Progenitor cell of endocrine pancreas (in vitro differentiated cells): ENCODE results near the gene GRIA4. TPM values are rescaled to one million over a fixed set of nuclear protein-coding genes. Genes with fewer than 3 reads are reported as not detected.

Source experiments
- DNase-seq: peaks from one replicate; pipeline ENCODE4 v3.0.0; 2021; ENCODE audit warnings: low spot score; ENCODE audit not compliant: unreplicated experiment
- H3K27ac Mint-ChIP-seq: 2 replicates; pipeline ENCODE4 v1.8.0; 2021; ENCODE audit warnings: mild to moderate bottlenecking, moderate library complexity, mixed read lengths
- H3K27me3 Mint-ChIP-seq: 2 replicates; pipeline ENCODE4 v1.8.0; 2021; ENCODE audit warnings: mixed read lengths
- H3K36me3 Mint-ChIP-seq: 2 replicates; pipeline ENCODE4 v1.8.0; 2022; ENCODE audit warnings: mixed read lengths; ENCODE audit not compliant: insufficient read depth
- H3K4me1 Mint-ChIP-seq: 2 replicates; pipeline ENCODE4 v1.8.0; 2021; ENCODE audit warnings: low read depth, mixed read lengths
- H3K4me3 Mint-ChIP-seq: 2 replicates; pipeline ENCODE4 v1.8.0; 2021; ENCODE audit warnings: low read depth, mild to moderate bottlenecking, moderate library complexity, mixed read lengths
- H3K9me3 Mint-ChIP-seq: 2 replicates; pipeline ENCODE4 v1.8.0; 2021; ENCODE audit warnings: low read depth, mixed read lengths
- CTCF ChIP-seq: fragments of 200-600 bp; sonication (generic); IDR thresholded peaks from one replicate; pipeline ENCODE4 v1.5.0; 2021; ENCODE audit warnings: antibody characterized with exemption, mild to moderate bottlenecking; ENCODE audit not compliant: unreplicated experiment
- total RNA-seq: library from RNA; stranded (reverse); gene quantifications from 2 replicates; pipeline ENCODE4 v1.2.1, GENCODE V29; 2021

The GRIA4 gene
- total RNA-seq, 1 donor from 2014 or later: 1.3 TPM

DNA sequence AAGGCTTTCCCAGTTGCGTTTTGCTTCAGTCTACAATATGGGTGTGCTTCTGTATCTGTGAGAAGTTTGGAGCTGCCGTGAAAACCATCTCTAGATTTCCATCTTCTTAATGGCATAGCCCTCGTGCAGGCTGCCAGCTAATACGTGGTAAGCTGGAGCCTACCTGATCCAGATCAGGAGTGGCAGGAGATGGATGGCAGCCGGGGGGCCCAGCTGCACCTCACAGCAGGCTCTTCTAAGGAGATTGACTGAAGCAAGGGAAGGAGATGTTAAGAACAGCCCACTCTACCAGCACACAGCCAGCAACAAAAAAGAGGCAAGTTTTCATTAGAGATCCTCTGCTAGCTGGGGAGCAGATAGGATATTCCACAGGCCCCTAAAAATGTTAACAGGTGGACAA, 296.6 kb downstream of the GRIA4 start:
- TF ChIP-seq CTCF: no peak
- Mint-ChIP-seq H3K4me3 (no peak overlapping the region), H3K4me1 (no peaks in the 10 kb centered on the region), H3K27ac (no peak overlapping the region), H3K27me3 (peaks cover 2% of the 10 kb centered on the region), H3K36me3 (no peaks in the 10 kb centered on the region), H3K9me3 (no peaks in the 10 kb centered on the region)
- no peak for DNase-seq

GRCh38 chr11:105907319-105907718, 297.4 kb downstream of the GRIA4 start:
- Mint-ChIP-seq H3K4me3 (no peak overlapping the region), H3K4me1 (no peaks in the 10 kb centered on the region), H3K27me3 (peaks cover 2% of the 10 kb centered on the region), H3K9me3 (no peaks in the 10 kb centered on the region), H3K36me3 (no peaks in the 10 kb centered on the region), H3K27ac (no peak overlapping the region)
- TF ChIP-seq CTCF: no peak
- DNase-seq: no peak

- Mint-ChIP-seq H3K9me3 (no peaks in the 10 kb centered on the region), H3K27me3 (peaks cover 2% of the 10 kb centered on the region), H3K4me1 (no peaks in the 10 kb centered on the region), H3K27ac (no peak overlapping the region), H3K36me3 (no peaks in the 10 kb centered on the region), H3K4me3 (no peak overlapping the region)
- DNase-seq: no peak
- no peak for TF ChIP-seq CTCF
Observed at GRCh38 chr11:105910095-105910715, 300.3 kb downstream of the GRIA4 start.

DNA sequence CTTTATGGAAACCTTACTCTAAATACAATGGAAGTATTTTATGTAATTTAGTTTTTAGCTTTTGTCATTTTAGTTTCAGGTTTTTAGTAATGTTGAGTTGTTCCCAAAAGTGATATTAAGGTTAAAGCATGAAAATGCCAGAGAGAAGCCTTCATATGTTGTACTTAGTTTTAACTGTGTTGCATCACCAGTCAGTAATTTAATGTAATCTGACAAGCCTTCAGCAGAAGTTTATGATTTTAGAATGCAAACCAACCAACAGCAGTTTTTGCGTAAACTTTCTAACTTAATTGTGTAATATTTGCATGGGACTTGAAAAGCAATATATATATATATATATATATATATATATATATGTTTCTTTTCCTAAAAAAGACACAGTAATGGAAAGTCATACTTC, 301.6 kb downstream of the GRIA4 start:
- Mint-ChIP-seq H3K27me3 (no peaks in the 10 kb centered on the region), H3K9me3 (no peaks in the 10 kb centered on the region), H3K4me1 (no peaks in the 10 kb centered on the region), H3K36me3 (no peaks in the 10 kb centered on the region), H3K27ac (no peak overlapping the region), H3K4me3 (no peak overlapping the region)
- no peak for DNase-seq
- no peak for TF ChIP-seq CTCF

DNA sequence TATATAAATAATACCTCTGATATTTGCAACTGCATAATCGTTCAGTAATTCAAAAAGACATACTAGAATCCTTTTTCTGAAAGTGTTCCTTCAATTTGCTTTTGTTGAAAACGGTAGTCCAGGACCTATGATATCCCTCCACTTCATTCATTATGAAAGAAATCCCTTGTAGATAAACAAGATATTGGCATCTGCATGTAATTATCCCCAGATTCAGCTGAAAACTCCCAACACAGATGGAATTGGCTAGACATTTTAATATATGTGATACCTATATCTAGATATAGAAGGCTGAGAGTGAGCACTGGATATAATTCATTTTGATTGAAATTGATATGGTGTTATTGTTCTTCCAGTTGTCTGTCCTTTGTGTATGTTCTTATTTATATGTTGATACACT, 302.8 kb downstream of the GRIA4 start:
- no peaks in the 10 kb centered on the region for H3K4me1 Mint-ChIP-seq
- no peak for TF ChIP-seq CTCF

More for the DNA sequence above, 302.8 kb downstream of the GRIA4 start:
- Mint-ChIP-seq H3K9me3 (no peaks in the 10 kb centered on the region), H3K36me3 (no peaks in the 10 kb centered on the region), H3K27ac (no peak overlapping the region), H3K27me3 (no peaks in the 10 kb centered on the region), H3K4me3 (no peak overlapping the region)
- DNase-seq: no peak
